Measurements from ENCODE around the gene FARP2.

- no peak for TF ChIP-seq EZH2 (IDR thresholded peaks at IDR 0.05; ENCODE audit: borderline replicate concordance, low read length)
- TF ChIP-seq, protein P1, sequence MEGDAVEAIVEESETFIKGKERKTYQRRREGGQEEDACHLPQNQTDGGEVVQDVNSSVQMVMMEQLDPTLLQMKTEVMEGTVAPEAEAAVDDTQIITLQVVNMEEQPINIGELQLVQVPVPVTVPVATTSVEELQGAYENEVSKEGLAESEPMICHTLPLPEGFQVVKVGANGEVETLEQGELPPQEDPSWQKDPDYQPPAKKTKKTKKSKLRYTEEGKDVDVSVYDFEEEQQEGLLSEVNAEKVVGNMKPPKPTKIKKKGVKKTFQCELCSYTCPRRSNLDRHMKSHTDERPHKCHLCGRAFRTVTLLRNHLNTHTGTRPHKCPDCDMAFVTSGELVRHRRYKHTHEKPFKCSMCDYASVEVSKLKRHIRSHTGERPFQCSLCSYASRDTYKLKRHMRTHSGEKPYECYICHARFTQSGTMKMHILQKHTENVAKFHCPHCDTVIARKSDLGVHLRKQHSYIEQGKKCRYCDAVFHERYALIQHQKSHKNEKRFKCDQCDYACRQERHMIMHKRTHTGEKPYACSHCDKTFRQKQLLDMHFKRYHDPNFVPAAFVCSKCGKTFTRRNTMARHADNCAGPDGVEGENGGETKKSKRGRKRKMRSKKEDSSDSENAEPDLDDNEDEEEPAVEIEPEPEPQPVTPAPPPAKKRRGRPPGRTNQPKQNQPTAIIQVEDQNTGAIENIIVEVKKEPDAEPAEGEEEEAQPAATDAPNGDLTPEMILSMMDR (conservative IDR thresholded peaks at IDR 0.05 in 1 of 2, IDR thresholded peaks at IDR 0.05 in 1 of 2; ENCODE audit: extremely low read depth in 1 of 2, insufficient read depth in 1 of 2, low read depth in 1 of 2, low read length in 2 of 2): no peak
Observed at GRCh38 chr2:241355983-241356870, at the start of gene FARP2.
